H1 (cell line): ENCODE results near the gene DBH. TPM values are rescaled to one million over a fixed set of nuclear protein-coding genes. Genes with fewer than 3 reads are reported as not detected.

Experiments
- BACH1 ChIP-seq: IDR thresholded peaks from 2 replicates; pipeline ENCODE4 v1.6.1; 2012; ENCODE audit warnings: low read length, improper control_type of control experiment
- EP300 ChIP-seq, 2 experiments: IDR thresholded peaks; 1 replicate in 1 of 2; 2 replicates in 1 of 2; pipeline ENCODE4 v1.6.1; 2011 to 2012; ENCODE audit warnings: low read depth in 2 of 2, low read length in 2 of 2, mild to moderate bottlenecking in 2 of 2, borderline replicate concordance in 1 of 2, inconsistent platforms in 1 of 2, moderate library complexity in 1 of 2
- JUN ChIP-seq: IDR thresholded peaks from 2 replicates; pipeline ENCODE4 v1.6.1; 2011; ENCODE audit warnings: low read depth, mild to moderate bottlenecking, improper control_type of control experiment, low read length
- KDM4A ChIP-seq: IDR thresholded peaks from one replicate; pipeline ENCODE4 v1.7.1; 2012; ENCODE audit warnings: low read depth, mild to moderate bottlenecking, moderate library complexity, low read length, inconsistent platforms; ENCODE audit not compliant: severe bottlenecking
- polyA plus RNA-seq, 7 experiments: library from polyadenylated mRNA; depleted of rRNA in 3 of 7; stranded (reverse) in 5 of 7; unstranded in 2 of 7; fragments of >200 nt in 5 of 7; fragments of 200-250 nt in 2 of 7; gene quantifications; 1 replicate in 5 of 7; 2 replicates in 1 of 7; 4 replicates in 1 of 7; pipeline versions ENCODE4 v1.2.1 to v1.2.3, GENCODE V29; 2011 to 2013; ENCODE audit warnings: missing spikeins in 2 of 7, mixed read lengths in 2 of 7
- total RNA-seq: library from RNA; stranded (reverse); fragmentation: NEBNext Ultra II Directional; extraction: Animal tissue kit (Norgen Biotek cat#: 25700); gene quantifications from 2 replicates; pipeline ENCODE4 v1.2.1, GENCODE V29; 2021
- TF ChIP-seq, protein P1 (sequence below): IDR thresholded peaks from 2 replicates; pipeline ENCODE4 v1.6.1; 2011; ENCODE audit warnings: low read depth, mild to moderate bottlenecking, low read length; ENCODE audit not compliant: insufficient read depth

Gene DBH
- total and polyA plus RNA-seq, 2 of the 8 experiments (the other 6 are each of a cell fraction or from before 2014, with no cell fraction given): 0.18 TPM; not detected in 1

DNA sequence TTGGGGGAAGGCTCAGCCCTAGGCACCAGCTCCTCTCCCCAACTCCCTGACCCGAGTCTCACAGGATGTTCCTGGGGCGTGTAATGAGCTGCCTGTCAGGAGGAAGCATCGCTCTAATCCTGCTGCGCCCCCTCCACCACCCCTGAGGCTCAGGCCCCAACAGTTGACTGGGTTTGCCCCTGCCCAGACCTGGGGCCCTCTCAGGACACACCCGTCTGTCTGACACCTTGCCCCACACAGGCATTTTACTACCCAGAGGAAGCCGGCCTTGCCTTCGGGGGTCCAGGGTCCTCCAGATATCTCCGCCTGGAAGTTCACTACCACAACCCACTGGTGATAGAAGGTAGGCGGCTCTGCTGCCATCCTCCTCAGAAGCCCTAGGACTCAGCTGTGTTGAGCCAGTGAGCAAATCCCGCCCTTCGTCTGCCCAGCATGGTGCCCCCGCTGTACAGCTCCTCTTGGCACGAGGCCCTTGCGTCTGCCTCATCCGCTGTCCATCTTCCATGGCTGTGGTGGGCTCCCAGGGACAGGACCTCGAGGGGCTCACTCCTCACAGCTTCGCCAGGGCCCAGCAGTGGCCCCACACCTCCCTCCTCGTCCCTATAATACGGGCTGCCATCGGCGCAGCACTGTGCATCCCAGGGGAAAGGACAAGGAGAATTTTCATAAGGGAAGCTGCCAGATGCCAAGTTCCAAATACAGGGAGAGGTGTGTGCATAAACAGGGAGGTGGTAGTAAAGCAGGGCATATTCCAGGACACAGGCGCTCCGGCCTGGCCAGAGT, 8.0 kb downstream of the DBH start (continued):
- TF ChIP-seq JUN (no peak), EP300 (IDR thresholded peaks at IDR 0.05; ENCODE audit: borderline replicate concordance in 1 of 2, low read depth in 2 of 2, low read length in 2 of 2) (no peak), KDM4A (no peak), BACH1 (no peak)
- TF ChIP-seq, protein P1, sequence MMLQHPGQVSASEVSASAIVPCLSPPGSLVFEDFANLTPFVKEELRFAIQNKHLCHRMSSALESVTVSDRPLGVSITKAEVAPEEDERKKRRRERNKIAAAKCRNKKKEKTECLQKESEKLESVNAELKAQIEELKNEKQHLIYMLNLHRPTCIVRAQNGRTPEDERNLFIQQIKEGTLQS: no peak
